GM13977 (cell line): Measurements from ENCODE around the gene SYT1.

ENCODE experiments used
- DNase-seq: peaks from one replicate; pipeline ENCODE4 v3.0.0; 2012; ENCODE audit warnings: low spot score
- CTCF ChIP-seq: IDR thresholded peaks from 2 replicates; pipeline ENCODE4 v1.5.1; 2012; ENCODE audit warnings: mild to moderate bottlenecking, control low read depth; ENCODE audit not compliant: insufficient read depth; ENCODE audit errors: extremely low read depth, missing control alignments
- in situ Hi-C: fragments of 300-500 bp; cut with MboI; formaldehyde crosslinking; loops from one replicate; pipeline ENCODE4 v1.12.0; 2022; ENCODE audit warnings: low sequenced_read_pairs, low pct_unique_long_range_greater_than_20kb, mixed read lengths, inconsistent platforms; ENCODE audit not compliant: unreplicated experiment

SYT1 gene

GRCh38 chr12:79238246-79238645, 373.7 kb downstream of the SYT1 start:
- TF ChIP-seq CTCF = no peak
- in situ Hi-C loops = no loop called here
- no peak for DNase-seq

GRCh38 chr12:79247494-79247893, 382.9 kb downstream of the SYT1 start:
- TF ChIP-seq CTCF = no peak
- in situ Hi-C loops = no loop called here

GRCh38 chr12:79250186-79250585, 385.6 kb downstream of the SYT1 start:
- in situ Hi-C loops = no loop called here
- TF ChIP-seq CTCF = no peak

More at GRCh38 chr12:79247494-79247893, 382.9 kb downstream of the SYT1 start:
- DNase-seq = no peak

GRCh38 chr12:79250960-79251755, 386.6 kb downstream of the SYT1 start:
- in situ Hi-C loops = no loop called here
- DNase-seq = no peak
- TF ChIP-seq CTCF = no peak

More at GRCh38 chr12:79250186-79250585, 385.6 kb downstream of the SYT1 start:
- no peak for DNase-seq

GRCh38 chr12:79252358-79253075, 387.9 kb downstream of the SYT1 start:
- in situ Hi-C loops = no loop called here
- no peak for DNase-seq
- no peak for TF ChIP-seq CTCF

GRCh38 chr12:79255288-79255687, 390.7 kb downstream of the SYT1 start:
- no peak for TF ChIP-seq CTCF
- no peak for DNase-seq
- in situ Hi-C loops = no loop called here
